HPDE6-E6E7 (cell line): Measurements from ENCODE around the gene TTC16.
A peak's percentile ranks its signal among the peaks of the same experiment; 100 is the strongest.
"Not testable (repeated sequence)": the region's sequence is repeated elsewhere in the genome, so short reads cannot be mapped to it uniquely, and the experiment has no call there.

ENCODE experiments used
- DNase-seq: peaks from one replicate; pipeline ENCODE4 v3.0.0; 2011; ENCODE audit warnings: missing footprints; ENCODE audit errors: extremely low spot score

Gene TTC16

DNA sequence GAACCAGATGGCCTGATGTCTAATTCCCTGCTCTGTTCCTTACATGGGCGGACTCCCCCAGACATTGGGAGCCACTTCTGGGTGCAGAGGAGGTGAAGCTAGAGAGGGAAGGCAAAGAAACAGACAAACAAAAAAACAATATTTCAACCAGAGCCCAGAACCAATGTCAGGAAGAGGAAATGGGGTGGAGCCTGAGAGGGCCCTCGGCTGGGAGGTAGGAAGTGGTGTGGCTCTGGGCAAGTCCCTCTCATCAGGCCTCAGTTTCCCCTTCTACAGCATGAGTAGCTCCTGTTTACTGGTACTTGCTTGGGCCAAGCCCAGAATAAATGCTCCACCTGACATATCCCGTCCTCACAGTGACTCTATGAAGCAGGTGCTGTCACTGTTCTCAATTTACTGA is 51.5 kb downstream of the TTC16 start:
- no peak for DNase-seq

DNA sequence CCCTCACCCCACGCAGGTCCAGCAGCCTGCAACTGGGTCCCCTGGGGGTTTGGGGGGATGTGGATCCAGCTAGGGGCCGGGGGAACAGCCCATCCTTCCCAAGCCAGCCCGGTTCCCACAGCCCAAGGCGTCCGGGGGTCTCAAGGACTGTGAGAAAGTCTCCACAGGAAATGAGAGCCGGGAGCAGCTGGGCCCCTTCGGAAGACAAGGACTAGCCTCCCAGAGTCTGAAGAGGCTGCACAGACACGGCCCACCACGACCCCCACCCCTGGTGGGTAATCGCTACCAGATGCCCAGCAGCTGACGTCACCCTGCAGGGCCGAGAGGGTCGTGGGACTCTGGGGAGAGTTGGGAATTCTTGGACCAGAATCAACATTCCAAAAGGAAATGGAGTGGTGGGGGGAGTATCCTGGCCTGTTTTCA is 52.0 kb downstream of the TTC16 start:
- no peak for DNase-seq

DNA sequence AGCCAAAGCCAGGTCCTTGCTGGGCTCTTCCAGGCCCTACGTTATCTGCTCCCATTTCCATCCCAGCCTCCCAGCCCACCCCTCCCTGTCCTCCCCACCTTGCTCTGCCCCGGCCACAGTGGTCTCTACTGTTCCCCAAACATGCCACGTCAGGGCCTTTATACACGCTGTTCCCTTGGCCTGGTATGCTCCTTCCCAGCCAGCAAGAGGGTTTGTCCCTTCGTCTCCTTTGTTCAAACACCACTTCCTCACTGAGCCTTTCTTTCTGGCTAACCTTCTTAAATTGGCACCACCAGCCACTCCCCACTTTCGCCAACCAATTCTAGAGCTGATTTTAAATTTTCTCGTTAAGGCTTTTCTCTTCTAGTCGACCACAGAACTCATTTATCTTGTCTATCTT is 52.8 kb downstream of the TTC16 start:
- no peak for DNase-seq

DNA sequence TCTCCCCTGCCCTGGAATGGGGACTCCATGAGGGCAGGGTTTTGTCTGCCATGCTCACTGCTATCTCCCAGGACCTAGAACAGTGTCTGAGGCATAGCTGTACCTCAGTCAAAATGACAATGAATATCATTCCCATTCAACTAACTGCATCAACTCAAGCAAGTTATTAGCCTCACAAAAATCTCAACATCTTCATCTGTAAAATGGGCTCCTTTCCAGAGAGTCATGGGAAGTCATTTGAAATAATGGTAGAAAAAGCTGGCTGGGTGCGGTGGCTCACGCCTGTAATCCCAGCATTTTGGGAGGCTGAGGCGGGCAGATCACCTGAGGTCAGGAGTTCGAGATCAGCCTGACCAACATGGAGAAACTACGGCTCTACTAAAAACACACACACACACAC is 53.2 kb downstream of the TTC16 start:
- DNase-seq: no peak

DNA sequence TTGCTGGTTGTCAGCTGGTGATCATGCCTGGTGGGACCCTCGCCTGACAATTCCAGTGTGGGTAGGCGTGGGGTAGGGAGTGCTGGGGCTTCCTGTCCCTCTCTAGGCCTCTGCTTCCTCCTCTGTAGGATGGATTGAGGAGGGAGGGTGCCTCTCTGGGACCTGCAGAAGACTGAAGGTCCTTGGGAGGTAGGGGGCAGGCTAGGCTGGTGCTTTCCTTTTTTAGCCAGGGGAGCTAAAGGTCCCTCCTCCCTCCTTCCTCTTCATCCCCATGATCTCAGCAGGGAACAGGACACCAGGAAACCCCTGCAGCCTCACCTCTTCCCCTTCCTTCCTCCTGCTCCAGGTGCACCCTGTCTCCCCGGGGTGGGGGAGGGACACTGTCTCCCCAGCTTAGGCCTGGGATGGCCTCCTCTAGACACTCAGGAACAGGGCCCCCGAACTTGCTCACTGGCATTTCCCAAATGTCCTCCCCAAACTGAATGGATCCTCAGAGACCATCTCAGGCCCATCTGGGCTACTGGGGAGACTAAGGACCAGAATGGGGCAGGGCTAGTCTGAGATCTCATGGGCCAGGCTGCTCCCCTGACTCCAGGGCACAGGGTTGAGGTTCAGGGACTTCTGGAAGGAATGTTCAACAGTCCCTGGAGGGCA is 54.2 kb downstream of the TTC16 start:
- no peak for DNase-seq

DNA sequence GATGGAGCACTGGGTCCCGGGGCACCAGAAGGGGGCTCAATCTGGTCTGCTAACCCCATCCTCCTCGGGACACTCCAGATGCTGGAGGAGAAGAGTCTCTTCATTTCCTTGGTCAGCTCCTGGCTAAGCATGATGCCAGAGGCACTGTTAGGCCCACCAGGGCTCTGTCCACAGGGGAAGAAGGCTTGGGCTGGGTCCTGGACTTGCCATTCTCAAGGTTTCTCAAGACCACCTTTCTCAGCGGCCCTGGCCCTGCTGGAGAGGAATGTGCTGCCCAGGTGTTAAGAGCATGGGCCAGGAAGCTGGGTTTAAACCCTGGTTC is 54.7 kb downstream of the TTC16 start:
- DNase-seq: no peak

DNA sequence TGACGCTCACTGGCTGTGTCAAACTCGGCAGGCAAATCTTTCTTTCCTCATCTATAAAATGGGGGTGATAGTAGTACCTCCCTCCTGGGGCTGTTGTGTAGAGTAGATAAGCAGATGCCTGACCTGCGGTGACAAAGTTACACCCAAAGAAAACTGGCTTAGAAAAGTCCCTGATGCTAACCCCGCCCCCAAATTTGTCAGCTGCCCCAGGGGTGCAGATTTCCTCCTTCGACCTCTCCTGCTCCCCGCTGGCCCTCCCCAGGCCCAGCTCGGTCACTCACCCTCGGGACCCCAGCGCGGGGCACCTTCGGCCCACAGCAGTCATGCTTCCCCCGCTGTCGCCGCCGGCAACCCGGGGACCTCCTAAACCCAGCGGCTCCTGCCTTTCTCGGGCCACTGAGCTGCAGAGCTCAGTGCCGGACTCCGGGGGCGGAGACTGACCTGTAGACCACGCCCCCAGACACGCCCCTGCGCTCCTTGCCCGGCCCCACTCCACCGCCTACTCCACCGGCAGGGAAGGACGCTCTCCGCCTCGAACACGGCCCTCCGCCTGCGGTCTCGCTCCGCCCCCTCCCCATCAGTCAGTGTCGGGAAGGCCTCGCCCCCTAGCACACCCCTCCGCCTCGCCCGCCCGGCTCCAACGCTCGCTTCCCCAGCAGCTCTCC is 55.2 kb downstream of the TTC16 start:
- peak; percentile 97 for DNase-seq

DNA sequence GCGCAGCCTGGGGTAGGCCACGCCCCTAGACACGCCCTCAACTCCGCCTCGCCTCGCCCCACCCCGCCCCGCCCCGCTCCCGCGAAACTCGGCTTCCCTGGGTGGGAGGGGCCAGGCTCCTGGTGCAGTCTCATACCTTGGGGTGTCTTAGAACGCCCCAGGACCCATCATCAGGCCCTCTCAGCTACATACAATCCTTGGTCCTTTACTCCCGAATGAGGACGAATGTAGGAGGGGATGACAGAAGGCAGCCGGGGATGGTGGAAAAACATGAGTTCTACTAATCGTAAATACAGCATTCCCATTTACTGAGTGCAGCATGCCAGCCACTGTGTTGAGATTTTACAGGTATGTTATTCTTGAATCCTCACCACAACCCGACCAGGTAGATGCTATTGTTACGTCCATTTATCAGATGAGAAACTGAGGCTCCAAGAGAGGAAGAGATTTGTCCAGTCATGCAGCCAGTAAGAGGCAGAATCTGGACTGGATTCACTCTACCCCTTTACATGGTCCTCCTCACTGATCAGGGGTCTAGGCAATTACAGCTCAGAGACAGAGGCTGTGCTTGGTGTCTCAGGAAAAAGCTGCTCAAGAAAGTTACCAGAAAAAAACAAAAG is 55.8 kb downstream of the TTC16 start:
- DNase-seq: no peak

DNA sequence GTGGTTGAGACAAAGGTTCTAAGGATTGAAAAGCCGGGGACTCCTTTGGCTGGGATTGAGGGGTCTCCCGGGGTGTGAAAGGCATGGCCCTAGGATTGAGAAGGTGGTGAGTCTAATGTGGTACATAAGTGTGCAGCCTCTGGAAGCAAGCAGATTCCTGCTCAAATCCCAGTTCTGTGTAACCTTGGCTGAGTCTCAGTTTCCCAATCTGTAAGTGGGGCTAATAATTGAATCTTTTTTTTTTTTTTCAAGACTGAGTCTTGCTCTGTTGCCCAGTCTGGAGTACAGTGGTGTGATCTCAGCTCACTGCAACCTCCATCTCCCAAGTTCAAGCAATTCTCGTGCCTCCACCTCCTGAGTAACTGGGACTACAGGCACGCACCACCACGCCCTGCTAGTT is 56.7 kb downstream of the TTC16 start:
- no peak for DNase-seq

DNA sequence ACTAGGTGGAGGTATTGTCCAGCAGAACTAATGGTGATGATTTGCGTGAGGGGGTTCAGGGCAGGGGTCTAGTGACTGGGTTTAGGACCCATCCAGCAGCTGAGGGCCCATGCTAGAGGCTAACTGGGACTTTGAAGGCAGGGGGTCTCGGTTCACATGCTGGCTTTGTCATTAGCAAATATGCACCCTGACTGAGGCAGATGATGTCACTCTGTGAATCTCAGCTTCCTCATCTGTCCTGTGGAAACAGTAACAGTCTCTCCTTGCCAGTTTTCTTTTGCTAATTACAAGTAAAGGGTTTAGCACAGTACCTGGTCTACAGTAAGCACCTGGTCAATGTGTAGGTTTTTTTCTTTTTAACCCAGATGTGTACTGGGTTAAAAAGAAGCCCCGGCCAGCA is 57.4 kb downstream of the TTC16 start:
- no peak for DNase-seq

DNA sequence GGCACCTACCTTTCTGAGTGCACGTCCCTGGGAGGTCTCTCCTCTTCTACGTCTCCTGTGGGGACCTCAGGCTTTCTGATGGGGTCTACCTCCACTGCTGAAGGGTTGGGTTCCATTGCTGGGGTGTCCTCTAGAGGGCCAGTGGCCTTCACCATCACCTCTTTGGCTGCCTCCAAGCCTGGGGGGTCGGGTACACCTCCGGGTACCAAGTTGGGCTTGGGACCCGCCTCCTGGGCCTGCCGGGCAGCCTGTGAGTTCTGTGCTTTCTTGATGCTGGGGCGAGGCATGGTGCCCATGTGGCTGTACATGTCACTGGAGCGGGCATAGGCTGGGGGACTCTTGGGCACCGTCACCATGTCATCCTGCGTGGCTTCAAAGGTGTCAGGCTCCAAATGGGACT is 58.1 kb downstream of the TTC16 start:
- DNase-seq: no peak

DNA sequence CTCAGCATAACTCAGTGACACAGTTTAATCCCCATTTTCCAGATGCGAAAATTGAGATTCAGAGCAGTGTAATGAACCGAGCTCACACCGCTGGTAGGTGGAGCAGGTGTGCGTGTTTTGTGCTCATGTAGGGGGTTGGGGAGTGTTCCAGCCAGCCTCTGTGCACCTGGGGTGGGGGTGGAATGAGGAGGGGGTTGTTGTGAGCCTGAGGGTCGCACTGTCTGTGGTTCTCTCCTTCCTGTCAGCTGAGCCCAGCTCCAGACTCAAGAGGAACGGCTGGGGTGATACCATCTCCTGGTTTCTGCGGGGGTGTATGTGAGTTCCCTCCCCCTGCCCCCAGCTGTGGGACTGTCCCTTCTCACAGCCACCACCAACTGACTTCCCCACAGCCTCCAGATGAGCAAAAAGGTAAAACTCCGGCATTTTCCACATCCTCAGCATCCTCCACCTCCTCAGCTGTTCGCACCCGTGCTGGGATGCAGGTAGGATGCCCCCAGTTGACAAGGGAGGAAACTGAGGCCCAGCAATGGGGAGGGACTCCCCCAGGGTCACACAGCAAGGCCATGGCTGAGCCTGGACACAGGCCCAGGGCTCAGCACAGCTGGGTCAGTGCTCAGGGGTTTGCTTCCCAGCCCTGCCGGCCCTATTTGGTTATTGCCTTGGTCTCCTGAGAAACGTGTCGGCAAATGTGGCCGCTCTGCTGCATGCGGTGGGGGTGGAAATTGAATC is 60.5 kb downstream of the TTC16 start:
- DNase-seq: no peak

DNA sequence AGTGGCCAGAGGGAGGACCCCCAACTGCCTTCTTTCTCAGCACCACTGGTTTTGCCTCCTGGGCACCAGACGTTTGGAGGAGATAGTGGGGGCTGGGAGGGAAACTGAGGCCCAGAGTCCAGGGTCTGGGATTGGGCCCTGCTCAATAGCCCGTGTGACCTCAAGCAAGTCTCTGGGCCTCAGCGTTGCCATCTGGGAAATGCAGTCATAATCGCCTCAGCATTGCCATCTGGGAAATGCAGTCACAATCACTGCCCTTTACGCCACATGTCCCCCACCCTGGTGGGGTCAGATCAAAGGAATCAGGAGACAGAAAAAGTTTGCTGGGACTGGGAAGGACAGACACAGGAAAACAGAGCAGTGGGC is 61.0 kb downstream of the TTC16 start:
- DNase-seq: no peak

DNA sequence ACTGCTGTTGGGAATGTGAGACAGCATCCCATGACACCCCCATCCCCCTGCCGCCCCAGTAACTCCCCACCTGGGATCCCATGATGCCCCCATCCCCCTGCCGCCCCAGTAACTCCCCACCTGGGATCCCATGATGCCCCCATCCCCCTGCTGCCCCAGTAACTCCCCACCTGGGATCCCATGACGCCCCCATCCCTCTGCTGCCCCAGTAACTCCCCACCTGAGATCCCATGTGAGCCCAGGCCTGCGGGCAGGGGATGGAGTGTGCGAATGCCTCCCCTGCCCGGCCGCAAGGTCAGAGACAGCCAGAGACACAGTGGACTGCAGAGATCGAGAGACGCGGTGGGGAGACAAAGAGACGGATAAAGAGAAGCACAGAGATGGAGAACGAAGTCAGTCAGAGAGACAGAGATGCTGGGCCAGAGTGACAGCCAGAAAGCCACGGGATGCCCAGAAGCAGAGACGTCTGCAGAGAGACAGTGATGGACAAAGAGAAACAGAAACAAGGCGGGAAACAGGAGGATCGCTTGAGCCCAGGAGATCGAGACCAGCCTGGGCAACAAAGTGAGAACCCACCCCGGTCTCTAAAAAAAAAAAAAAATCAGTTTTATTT is 61.6 kb downstream of the TTC16 start:
- no peak for DNase-seq

DNA sequence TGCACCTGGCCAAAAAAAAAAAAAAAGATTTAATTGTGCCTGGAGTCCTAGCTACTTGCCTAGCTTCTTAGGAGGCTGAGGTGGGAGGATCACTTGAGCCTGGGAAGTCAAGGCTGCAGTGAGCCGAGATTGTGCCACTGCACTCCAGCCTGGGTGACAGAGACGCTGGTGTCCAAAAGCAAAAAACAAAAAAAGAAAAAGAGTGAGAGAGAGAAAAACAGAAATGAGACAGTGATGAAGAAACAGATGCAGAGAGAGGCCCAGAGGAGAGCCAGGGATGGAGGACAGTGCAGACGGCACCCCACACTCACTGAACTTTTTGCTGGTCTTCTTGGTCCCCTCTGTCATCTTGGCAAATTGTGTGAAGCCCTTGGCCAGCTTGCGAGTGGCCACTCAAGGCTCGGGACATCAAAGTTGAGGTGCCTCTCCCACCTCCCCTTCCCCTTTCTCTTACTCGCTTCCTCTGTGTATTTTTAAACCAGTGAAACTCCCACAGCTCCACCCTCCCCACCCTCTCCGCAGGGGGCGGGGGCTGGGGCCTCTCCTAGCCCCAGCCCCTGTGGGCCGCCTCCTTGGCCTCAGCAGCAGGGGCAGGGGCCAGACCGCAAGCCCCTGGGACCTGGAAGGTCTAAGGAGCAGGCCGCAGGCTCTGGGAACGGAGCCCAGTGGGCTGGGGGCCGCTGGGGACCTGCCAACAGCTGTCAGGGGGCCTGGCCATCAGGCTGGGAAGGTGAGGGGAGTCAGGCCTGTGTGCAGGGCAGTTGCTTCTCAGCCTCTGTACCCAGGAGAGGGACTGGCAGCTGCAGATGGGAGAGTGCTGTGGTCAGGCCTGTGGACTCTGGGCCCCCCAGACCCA is 62.6 kb downstream of the TTC16 start, which contains the start of gene SH2D3C:
Gene SH2D3C (minus strand): TSS at position 387 of the 856 bp plus-strand sequence. CDS start 39 bp downstream, at position 348.
- DNase-seq: no peak

DNA sequence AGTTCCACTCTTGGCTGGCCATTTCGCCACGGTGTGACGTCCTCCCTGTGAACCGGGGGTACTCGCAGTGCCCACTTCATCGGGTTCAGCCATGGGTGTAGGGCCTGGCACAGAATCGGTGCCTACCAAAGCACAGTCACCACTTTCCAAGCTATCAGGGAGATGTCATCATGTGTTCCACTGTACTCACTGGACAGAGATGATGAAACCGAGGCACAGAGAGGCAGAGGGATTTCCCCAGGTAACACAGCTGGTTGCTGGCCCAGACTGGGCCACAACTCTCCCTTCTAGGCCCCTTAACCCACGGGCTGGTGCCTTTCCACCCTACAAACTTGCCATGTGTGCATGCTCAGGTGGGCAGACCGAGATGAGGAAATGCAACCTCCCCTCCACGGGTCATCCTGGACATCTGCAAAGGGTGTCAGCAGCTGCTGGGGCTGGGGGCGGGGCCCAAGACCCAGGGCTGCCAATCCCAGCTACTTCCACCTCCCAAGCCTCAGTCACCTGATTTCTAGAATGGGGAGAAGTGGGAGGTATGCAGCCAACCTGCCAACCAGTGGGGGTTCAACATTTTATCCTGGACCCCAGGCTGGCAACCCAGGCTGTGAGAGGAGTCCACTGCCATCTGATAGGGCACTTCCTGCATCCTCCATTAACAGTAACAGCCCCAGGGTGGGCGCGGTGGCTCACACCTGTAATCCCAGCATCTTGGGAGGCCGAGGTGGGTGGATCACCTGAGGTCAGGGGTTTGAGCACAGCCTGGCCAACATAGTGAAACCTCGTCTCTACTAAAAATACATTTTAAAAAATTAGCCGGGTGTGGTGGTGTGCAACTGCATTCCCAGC is 63.5 kb downstream of the TTC16 start:
- no peak for DNase-seq

DNA sequence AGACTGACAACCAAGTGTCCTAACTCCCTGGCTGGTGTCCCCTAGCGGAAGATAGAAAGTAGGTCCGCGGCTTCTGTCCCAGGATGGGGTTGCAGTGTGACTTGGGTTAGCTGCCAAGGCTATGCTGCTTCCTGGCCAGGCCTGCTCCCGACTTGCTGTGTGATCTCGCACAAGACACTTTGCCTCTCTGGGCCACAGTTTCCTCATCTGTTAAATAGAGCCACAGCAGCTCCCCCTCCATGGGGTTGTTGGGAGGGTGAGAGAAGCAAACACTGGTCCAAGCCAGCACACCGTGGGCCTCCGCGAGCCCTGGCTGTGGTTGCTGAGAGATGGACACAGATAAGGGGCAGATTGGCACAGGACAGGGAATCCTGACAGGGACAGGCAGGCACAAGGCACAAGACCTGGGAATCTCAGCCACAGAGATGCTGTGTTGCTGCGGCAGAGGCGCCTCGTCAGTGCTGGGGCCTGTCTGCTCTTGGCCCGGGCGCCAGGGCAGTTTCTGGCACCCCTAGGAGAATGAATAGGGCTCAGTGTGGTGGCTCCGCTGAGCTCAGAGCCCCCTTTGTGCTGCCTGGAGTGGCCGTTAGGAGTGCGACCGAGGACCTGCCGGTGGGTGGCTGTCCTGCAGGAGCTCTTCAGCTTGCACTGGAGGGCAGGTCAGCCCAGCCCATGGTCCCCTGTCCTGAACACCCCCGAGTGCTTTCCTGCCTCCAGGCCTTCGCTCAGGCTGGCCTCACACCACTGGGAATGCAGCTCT is 64.4 kb downstream of the TTC16 start:
- no peak for DNase-seq

DNA sequence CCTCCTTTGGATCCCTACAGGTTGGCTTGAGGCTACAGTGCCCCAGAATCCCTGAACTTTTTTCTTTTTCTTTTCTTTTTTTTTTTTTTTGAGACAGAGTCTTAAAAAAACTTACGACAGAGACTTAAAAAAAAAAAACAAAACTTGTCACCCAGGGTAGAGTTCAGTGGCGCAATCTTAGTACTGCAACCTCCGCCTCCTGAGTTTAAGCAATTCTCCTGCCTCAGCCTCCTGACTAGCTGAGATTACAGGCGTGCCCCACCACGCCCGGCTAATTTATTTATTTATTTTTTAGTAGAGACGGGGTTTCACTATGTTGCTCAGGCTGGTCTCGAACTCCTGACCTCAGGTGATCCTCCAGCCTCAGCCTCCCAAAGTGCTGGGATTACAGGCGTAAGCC is 65.0 kb downstream of the TTC16 start:
- DNase-seq: not testable (repeated sequence)
